HEK293T (cell line): ENCODE results near the gene FLNB.

Experiments
- CTCF ChIA-PET: fragments of 350-600 bp; formaldehyde crosslinking; extraction: SDS; loops from one replicate; lab custom pipeline; 2021; ENCODE audit warnings: antibody characterized with exemption, inconsistent platforms; lab: Yijun Ruan, JAX
- POLR2A ChIA-PET: fragments of 350-600 bp; formaldehyde crosslinking; extraction: SDS; loops from one replicate; lab custom pipeline; 2020; ENCODE audit warnings: antibody characterized with exemption, inconsistent platforms; lab: Yijun Ruan, JAX
- DNase-seq: peaks from one replicate; pipeline ENCODE4 v3.0.0; 2012; ENCODE audit warnings: mixed read lengths; ENCODE audit errors: extremely low spot score
- ARNT ChIP-seq: fragments of 450-650 bp; IDR thresholded peaks from 2 replicates; pipeline ENCODE4 v1.6.1; 2017; ENCODE audit warnings: mild to moderate bottlenecking
- BHLHE40 ChIP-seq: fragments of 450-650 bp; IDR thresholded peaks from 2 replicates; pipeline ENCODE4 v1.6.1; 2016; ENCODE audit warnings: mild to moderate bottlenecking, moderate library complexity, borderline replicate concordance
- CTBP1 ChIP-seq: fragments of 450-650 bp; IDR thresholded peaks from 2 replicates; pipeline ENCODE4 v1.6.1; 2016; ENCODE audit warnings: borderline replicate concordance
- ELF4 ChIP-seq: fragments of 450-650 bp; IDR thresholded peaks from 2 replicates; pipeline ENCODE4 v1.6.1; 2017; ENCODE audit warnings: antibody characterized with exemption
- FOXA1 ChIP-seq: fragments of 450-650 bp; IDR thresholded peaks from 2 replicates; pipeline ENCODE4 v1.6.1; 2016; ENCODE audit warnings: mild to moderate bottlenecking
- FOXK2 ChIP-seq: fragments of 450-650 bp; IDR thresholded peaks from 2 replicates; pipeline ENCODE4 v1.6.1; 2016; ENCODE audit warnings: mild to moderate bottlenecking
- FOXM1 ChIP-seq: fragments of 450-650 bp; IDR thresholded peaks from 2 replicates; pipeline ENCODE4 v1.6.1; 2017; ENCODE audit warnings: mild to moderate bottlenecking, borderline replicate concordance
- HDGF ChIP-seq: fragments of 450-650 bp; IDR thresholded peaks from 2 replicates; pipeline ENCODE4 v1.6.1; 2017; ENCODE audit warnings: antibody characterized with exemption, borderline replicate concordance
- L3MBTL2 ChIP-seq: fragments of 450-650 bp; conservative IDR thresholded peaks from 2 replicates; pipeline ENCODE4 v1.6.1; 2016; ENCODE audit warnings: mild to moderate bottlenecking
- LEF1 ChIP-seq: fragments of 450-650 bp; IDR thresholded peaks from 2 replicates; pipeline ENCODE4 v1.6.1; 2017; ENCODE audit warnings: mild to moderate bottlenecking, borderline replicate concordance
- NFRKB ChIP-seq: fragments of 450-650 bp; IDR thresholded peaks from 2 replicates; pipeline ENCODE4 v1.6.1; 2016; ENCODE audit warnings: mild to moderate bottlenecking, moderate library complexity
- PKNOX1 ChIP-seq: fragments of 450-650 bp; IDR thresholded peaks from 2 replicates; pipeline ENCODE4 v1.6.1; 2016
- SP1 ChIP-seq: fragments of 450-650 bp; IDR thresholded peaks from 2 replicates; pipeline ENCODE4 v1.6.1; 2017
- SUZ12 ChIP-seq: fragments of 450-650 bp; IDR thresholded peaks from 2 replicates; pipeline ENCODE4 v1.6.1; 2016; ENCODE audit warnings: mild to moderate bottlenecking
- TARDBP ChIP-seq: fragments of 450-650 bp; IDR thresholded peaks from 2 replicates; pipeline ENCODE4 v1.6.1; 2016
- ZNF384 ChIP-seq: fragments of 450-650 bp; IDR thresholded peaks from 2 replicates; pipeline ENCODE4 v1.6.1; 2016

FLNB gene

GRCh38 chr3:58104712-58105111 is 96.5 kb downstream of the FLNB start:
- POLR2A ChIA-PET, result no interaction called here
- CTCF ChIA-PET, result interaction anchor here (0.6 kb wide), 1 partner anchor 62 kb away, joined by 5 read pairs; no protein-coding TSS in a partner anchor
- no peak for DNase-seq
- TF ChIP-seq HDGF, result no peak
- no peak for TF ChIP-seq TARDBP
- TF ChIP-seq NFRKB, result no peak
- TF ChIP-seq SUZ12, result no peak

GRCh38 chr3:58105196-58105595 is 97.0 kb downstream of the FLNB start:
- ChIA-PET POLR2A (no interaction called here), CTCF (interaction anchor here (0.6 kb wide), 1 partner anchor 62 kb away, joined by 5 read pairs; no protein-coding TSS in a partner anchor)
- TF ChIP-seq HDGF, result no peak
- no peak for TF ChIP-seq NFRKB
- TF ChIP-seq PKNOX1, result no peak
- no peak for TF ChIP-seq BHLHE40
- TF ChIP-seq ARNT, result no peak
- TF ChIP-seq ELF4, result no peak
- TF ChIP-seq ZNF384, result no peak
- no peak for TF ChIP-seq FOXA1
- TF ChIP-seq SP1, result no peak
- TF ChIP-seq TARDBP, result no peak
- no peak for TF ChIP-seq FOXK2
- TF ChIP-seq FOXM1, result no peak
- no peak for TF ChIP-seq L3MBTL2
- TF ChIP-seq CTBP1, result no peak
- DNase-seq, result no peak

GRCh38 chr3:58106061-58106460 is 97.8 kb downstream of the FLNB start:
- POLR2A ChIA-PET, result no interaction called here
- no peak for DNase-seq
- CTCF ChIA-PET, result no interaction called here
- TF ChIP-seq CTBP1 (no peak), ARNT (no peak)

- DNase-seq, result no peak
- POLR2A ChIA-PET, result no interaction called here
- TF ChIP-seq HDGF, result no peak
- no peak for TF ChIP-seq FOXA1
- TF ChIP-seq FOXM1, result no peak
- TF ChIP-seq NFRKB, result no peak
- TF ChIP-seq PKNOX1, result no peak
- no peak for TF ChIP-seq ZNF384
- no peak for TF ChIP-seq ARNT
- no peak for TF ChIP-seq FOXK2
- TF ChIP-seq TARDBP, result no peak
- TF ChIP-seq CTBP1, result no peak
- no peak for TF ChIP-seq BHLHE40
- TF ChIP-seq ELF4, result no peak
- TF ChIP-seq LEF1, result no peak
- TF ChIP-seq SP1, result no peak
- CTCF ChIA-PET, result no interaction called here
Observed at GRCh38 chr3:58106640-58107039, 98.4 kb downstream of the FLNB start.

- TF ChIP-seq ELF4, result no peak
- TF ChIP-seq FOXK2, result no peak
- no peak for TF ChIP-seq SP1
- no peak for TF ChIP-seq BHLHE40
- TF ChIP-seq ARNT, result no peak
- no peak for TF ChIP-seq L3MBTL2
- no peak for TF ChIP-seq SUZ12
- TF ChIP-seq FOXM1, result no peak
- TF ChIP-seq CTBP1, result no peak
- TF ChIP-seq TARDBP, result no peak
- no peak for TF ChIP-seq FOXA1
- TF ChIP-seq HDGF, result no peak
- TF ChIP-seq PKNOX1, result no peak
- no peak for TF ChIP-seq LEF1
- no peak for TF ChIP-seq NFRKB
- TF ChIP-seq ZNF384, result no peak
- no peak for DNase-seq
- ChIA-PET POLR2A (no interaction called here), CTCF (no interaction called here)
Observed at GRCh38 chr3:58107597-58107996, 99.4 kb downstream of the FLNB start.

GRCh38 chr3:58109752-58110151 is 101.5 kb downstream of the FLNB start:
- CTCF ChIA-PET, result no interaction called here
- TF ChIP-seq FOXA1, result no peak
- TF ChIP-seq BHLHE40, result no peak
- no peak for TF ChIP-seq ZNF384
- TF ChIP-seq HDGF, result no peak
- no peak for TF ChIP-seq SUZ12
- no peak for TF ChIP-seq CTBP1
- no peak for TF ChIP-seq NFRKB
- TF ChIP-seq ELF4, result no peak
- no peak for TF ChIP-seq TARDBP
- DNase-seq, result no peak
- POLR2A ChIA-PET, result no interaction called here

- POLR2A ChIA-PET, result no interaction called here
- DNase-seq, result no peak
- no peak for TF ChIP-seq ARNT
- TF ChIP-seq BHLHE40, result no peak
- TF ChIP-seq FOXA1, result no peak
- TF ChIP-seq ZNF384, result no peak
- no peak for TF ChIP-seq ELF4
- TF ChIP-seq FOXM1, result no peak
- TF ChIP-seq SP1, result no peak
- TF ChIP-seq CTBP1, result no peak
- no peak for TF ChIP-seq PKNOX1
- TF ChIP-seq L3MBTL2, result no peak
- TF ChIP-seq TARDBP, result no peak
- no peak for TF ChIP-seq LEF1
- TF ChIP-seq FOXK2, result no peak
- TF ChIP-seq NFRKB, result no peak
- no peak for TF ChIP-seq HDGF
- no peak for TF ChIP-seq SUZ12
- CTCF ChIA-PET, result no interaction called here
Observed at GRCh38 chr3:58111513-58112184, 103.4 kb downstream of the FLNB start.
